H1 (cell line): ENCODE data around the gene LY6G6D. TPM values are rescaled to one million over a fixed set of nuclear protein-coding genes. Genes with fewer than 3 reads are reported as not detected.

ENCODE experiments used
- CTCF ChIA-PET: fragments of 300-600 bp; sonication (Branson Sonifier 250); formaldehyde crosslinking; loops from one replicate; lab custom pipeline; 2021; ENCODE audit not compliant: partially characterized antibody; lab: Charles Lee
- POLR2A ChIA-PET: fragments of 300-600 bp; sonication (Branson Sonifier 250); formaldehyde crosslinking; loops from one replicate; lab custom pipeline; 2021; ENCODE audit warnings: inconsistent platforms; ENCODE audit not compliant: partially characterized antibody; lab: Charles Lee
- DNase-seq, 2 experiments: peaks; one replicate each; pipeline versions ENCODE4 v3.0.0 to v3.0.0-alpha.2; 2010 to 2022; ENCODE audit warnings: low spot score in 2 of 2, low read depth in 1 of 2, mixed read lengths in 1 of 2
- FAIRE-seq: peaks from 2 replicates; lab custom pipeline; 2011; peaks lifted over from hg19 to GRCh38; lab: Jason Lieb, UNC
- H2AFZ ChIP-seq: 2 replicates; pipeline ENCODE4 v1.8.1; 2012; ENCODE audit warnings: low read length, inconsistent platforms
- H2AK5ac ChIP-seq: 2 replicates; pipeline ENCODE4 v1.6.1; 2013; ENCODE audit warnings: low read depth, low read length
- H2BK120ac ChIP-seq: replicated peaks from 2 replicates; pipeline ENCODE3; 2013; ENCODE audit warnings: low read depth, low read length, inconsistent platforms
- H2BK12ac ChIP-seq: 2 replicates; pipeline ENCODE4 v1.6.1; 2013; ENCODE audit warnings: low read depth, low read length
- H2BK15ac ChIP-seq: 2 replicates; pipeline ENCODE4 v1.6.1; 2013; ENCODE audit warnings: low read length
- H2BK20ac ChIP-seq: 2 replicates; pipeline ENCODE4 v1.6.1; 2013; ENCODE audit warnings: low read length
- H2BK5ac ChIP-seq: 2 replicates; pipeline ENCODE4 v1.6.1; 2013; ENCODE audit warnings: low read depth, low read length
- H3K14ac ChIP-seq: 2 replicates; pipeline ENCODE4 v1.6.1; 2013; ENCODE audit warnings: inconsistent platforms; ENCODE audit not compliant: insufficient read length
- H3K18ac ChIP-seq: 2 replicates; pipeline ENCODE4 v1.6.1; 2013; ENCODE audit warnings: low read length; ENCODE audit errors: extremely low read depth
- H3K23ac ChIP-seq: 2 replicates; pipeline ENCODE4 v1.6.1; 2013; ENCODE audit warnings: inconsistent platforms; ENCODE audit not compliant: insufficient read length
- H3K23me2 ChIP-seq: 2 replicates; pipeline ENCODE4 v1.6.1; 2013; ENCODE audit warnings: low read depth, low read length
- H3K27ac ChIP-seq: 2 replicates; pipeline ENCODE4 v1.6.1; 2011; ENCODE audit warnings: low read depth, low read length, inconsistent platforms
- H3K27me3 ChIP-seq, 4 experiments: replicated peaks in 1 of 4; 1 replicate in 1 of 4; 2 replicates in 3 of 4; pipeline versions ENCODE4 v1.6.1 to v1.8.1; 2011 to 2013; ENCODE audit warnings: low read length in 3 of 4, mild to moderate bottlenecking in 3 of 4, inconsistent platforms in 2 of 4, mixed read lengths in 2 of 4, moderate library complexity in 1 of 4; ENCODE audit not compliant: control insufficient read depth in 3 of 4, insufficient read depth in 3 of 4; ENCODE audit errors: extremely low read depth in 1 of 4
- H3K36me3 ChIP-seq, 4 experiments: 2 replicates each; pipeline versions ENCODE4 v1.6.1 to v1.8.1; 2011 to 2013; ENCODE audit warnings: mild to moderate bottlenecking in 4 of 4, low read length in 3 of 4, moderate library complexity in 2 of 4, control low read depth in 1 of 4, inconsistent platforms in 1 of 4; ENCODE audit not compliant: insufficient read depth in 4 of 4, control insufficient read depth in 2 of 4
- H3K4ac ChIP-seq: replicated peaks from 2 replicates; pipeline ENCODE3; 2013; ENCODE audit warnings: low read length, low read depth, mixed read lengths, inconsistent platforms; ENCODE audit not compliant: insufficient read length
- H3K4me1 ChIP-seq, 4 experiments: replicated peaks in 1 of 4; 1 replicate in 1 of 4; 2 replicates in 3 of 4; pipeline versions ENCODE4 v1.6.1 to v1.8.1; 2011 to 2013; ENCODE audit warnings: low read length in 3 of 4, inconsistent platforms in 2 of 4, mixed read lengths in 1 of 4; ENCODE audit not compliant: insufficient read depth in 4 of 4, control insufficient read depth in 3 of 4
- H3K4me2 ChIP-seq, 2 experiments: 2 replicates each; pipeline versions ENCODE4 v1.6.1 to v1.8.1; 2011 to 2013; ENCODE audit warnings: low read depth in 2 of 2, low read length in 2 of 2, control low read depth in 1 of 2, inconsistent platforms in 1 of 2, mild to moderate bottlenecking in 1 of 2; ENCODE audit not compliant: insufficient read depth in 1 of 2
- H3K4me3 ChIP-seq, 4 experiments: fragments of 200-600, 300-600 bp in 1 of 4; sonication (generic), shearing (Covaris generic), sonication (Bioruptor Twin) in 1 of 4; 2 replicates each; pipeline versions ENCODE4 v1.5.1 to v1.8.1; 2011 to 2016; ENCODE audit warnings: low read length in 4 of 4, low read depth in 3 of 4, control low read depth in 2 of 4, inconsistent platforms in 2 of 4, mild to moderate bottlenecking in 2 of 4, mixed read lengths in 1 of 4, moderate library complexity in 1 of 4; ENCODE audit not compliant: insufficient read depth in 2 of 4; ENCODE audit errors: extremely low read depth in 1 of 4
- H3K56ac ChIP-seq: replicated peaks from 2 replicates; pipeline ENCODE3; 2013; ENCODE audit warnings: low read depth, mild to moderate bottlenecking, mixed read lengths, low read length, inconsistent platforms; ENCODE audit not compliant: insufficient read length
- H3K79me1 ChIP-seq: 2 replicates; pipeline ENCODE4 v1.6.1; 2013; ENCODE audit warnings: low read depth, low read length, control low read depth
- H3K79me2 ChIP-seq, 2 experiments: 2 replicates each; pipeline versions ENCODE4 v1.6.1 to v1.8.1; 2012 to 2013; ENCODE audit warnings: low read length in 2 of 2, mild to moderate bottlenecking in 2 of 2, inconsistent platforms in 1 of 2; ENCODE audit not compliant: insufficient read depth in 2 of 2, control insufficient read depth in 1 of 2
- H3K9ac ChIP-seq, 4 experiments: replicated peaks in 1 of 4; 1 replicate in 1 of 4; 2 replicates in 3 of 4; pipeline versions ENCODE4 v1.6.1 to v1.8.1; 2011 to 2013; ENCODE audit warnings: low read depth in 3 of 4, low read length in 3 of 4, control low read depth in 2 of 4, mild to moderate bottlenecking in 2 of 4, moderate library complexity in 2 of 4, inconsistent platforms in 1 of 4; ENCODE audit errors: extremely low read depth in 1 of 4
- H3K9me3 ChIP-seq, 2 experiments: 2 replicates each; pipeline versions ENCODE4 v1.6.1 to v1.8.1; 2012 to 2013; ENCODE audit warnings: mild to moderate bottlenecking in 2 of 2, moderate library complexity in 2 of 2, control low read depth in 1 of 2, inconsistent platforms in 1 of 2, low read depth in 1 of 2, low read length in 1 of 2, mixed read lengths in 1 of 2; ENCODE audit not compliant: insufficient read depth in 2 of 2
- H4K20me1 ChIP-seq, 2 experiments: replicated peaks in 1 of 2; 2 replicates each; pipeline versions ENCODE3 to v1.8.1; 2011 to 2013; ENCODE audit warnings: inconsistent platforms in 2 of 2, low read length in 2 of 2, mild to moderate bottlenecking in 1 of 2; ENCODE audit not compliant: insufficient read depth in 2 of 2, control insufficient read depth in 1 of 2
- H4K5ac ChIP-seq: 2 replicates; pipeline ENCODE4 v1.6.1; 2013; ENCODE audit warnings: low read length, low read depth, mixed read lengths, inconsistent platforms; ENCODE audit not compliant: insufficient read length
- H4K8ac ChIP-seq: 2 replicates; pipeline ENCODE4 v1.8.0; 2013; ENCODE audit warnings: mild to moderate bottlenecking, moderate library complexity, low read length, inconsistent platforms; ENCODE audit not compliant: insufficient read depth; ENCODE audit errors: extremely low read depth
- H4K91ac ChIP-seq: replicated peaks from 2 replicates; pipeline ENCODE3; 2013; ENCODE audit warnings: low read length, mixed read lengths, inconsistent platforms; ENCODE audit not compliant: insufficient read length
- BRCA1 ChIP-seq: IDR thresholded peaks from 2 replicates; pipeline ENCODE4 v1.6.1; 2012; ENCODE audit warnings: low read depth, low read length, improper control_type of control experiment
- CBX5 ChIP-seq: fragments of 300-800, 300-1000 bp; sonication (generic); IDR thresholded peaks from 2 replicates; pipeline ENCODE4 v1.7.1; 2016; ENCODE audit warnings: antibody characterized with exemption, low read length, low read depth
- GABPA ChIP-seq: IDR thresholded peaks from 2 replicates; pipeline ENCODE4 v1.6.1; 2011; ENCODE audit warnings: mild to moderate bottlenecking, low read length, moderate library complexity, borderline replicate concordance; ENCODE audit not compliant: insufficient read depth
- MAFK ChIP-seq: IDR thresholded peaks from 2 replicates; pipeline ENCODE4 v1.6.1; 2012; ENCODE audit warnings: low read depth, mild to moderate bottlenecking, improper control_type of control experiment, low read length
- MAX ChIP-seq: IDR thresholded peaks from 2 replicates; pipeline ENCODE4 v1.6.1; 2012; ENCODE audit warnings: inconsistent platforms
- RFX5 ChIP-seq: IDR thresholded peaks from 2 replicates; pipeline ENCODE4 v1.6.1; 2011; ENCODE audit warnings: low read depth, low read length, improper control_type of control experiment, borderline replicate concordance
- SAP30 ChIP-seq: fragments of 300-600 bp; sonication (generic); IDR thresholded peaks from 2 replicates; pipeline ENCODE4 v1.7.1; 2012; ENCODE audit warnings: low read length, moderate library complexity, mild to moderate bottlenecking, inconsistent platforms; ENCODE audit not compliant: insufficient read depth, insufficient replicate concordance
- SIRT6 ChIP-seq: IDR thresholded peaks from one replicate; pipeline ENCODE4 v1.7.1; 2012; ENCODE audit warnings: low read length, inconsistent platforms
- SP1 ChIP-seq: IDR thresholded peaks from 2 replicates; pipeline ENCODE4 v1.6.1; 2011; ENCODE audit warnings: low read depth, low read length
- TBP ChIP-seq: IDR thresholded peaks from 2 replicates; pipeline ENCODE4 v1.6.1; 2011; ENCODE audit warnings: low read depth, low read length, improper control_type of control experiment
- TCF12 ChIP-seq: IDR thresholded peaks from 2 replicates; pipeline ENCODE4 v1.6.1; 2011; ENCODE audit warnings: low read depth, mild to moderate bottlenecking, low read length
- WGBS, 2 experiments: shearing (Covaris generic) in 1 of 2; methylation state at CpG; one replicate each; pipeline versions ENCODE4 v1.1.6 to v1.1.7; 2013 to 2015; ENCODE audit warnings: low lambda C conversion rate in 2 of 2, mixed read lengths in 2 of 2, inconsistent platforms in 1 of 2, low coverage in 1 of 2, missing lambda C conversion rate in 1 of 2; ENCODE audit not compliant: insufficient replicate concordance in 2 of 2, insufficient coverage in 1 of 2, insufficient read length in 1 of 2; ENCODE audit errors: extremely low coverage in 1 of 2, missing lambda C conversion rate in 1 of 2; 5-methylcytosine and 5-hydroxymethylcytosine counted together
- polyA plus RNA-seq, 7 experiments: library from polyadenylated mRNA; depleted of rRNA in 3 of 7; stranded (reverse) in 5 of 7; unstranded in 2 of 7; fragments of >200 nt in 5 of 7; fragments of 200-250 nt in 2 of 7; gene quantifications; 1 replicate in 5 of 7; 2 replicates in 1 of 7; 4 replicates in 1 of 7; pipeline versions ENCODE4 v1.2.1 to v1.2.3, GENCODE V29; 2011 to 2013; ENCODE audit warnings: missing spikeins in 2 of 7, mixed read lengths in 2 of 7
- total RNA-seq: library from RNA; stranded (reverse); fragmentation: NEBNext Ultra II Directional; extraction: Animal tissue kit (Norgen Biotek cat#: 25700); gene quantifications from 2 replicates; pipeline ENCODE4 v1.2.1, GENCODE V29; 2021
- TF ChIP-seq, protein P1 (sequence below): IDR thresholded peaks from 2 replicates; pipeline ENCODE4 v1.6.1; 2011; ENCODE audit warnings: low read depth, mild to moderate bottlenecking, low read length; ENCODE audit not compliant: insufficient read depth

LY6G6D gene
- total and polyA plus RNA-seq, 2 of the 8 experiments (the other 6 are each of a cell fraction or from before 2014, with no cell fraction given) = 1.8 TPM; not detected in 1

GRCh38 chr6:31723980-31724691, 9.0 kb downstream of the LY6G6D start:
- Histone ChIP-seq H3K23me2 (peaks cover under 1% of the 10 kb centered on the region; the same call in 1 of the 2 replicates), H3K4me3 (no peak overlapping the region), H3K18ac (no peak overlapping the region; the same call in 1 of the 2 replicates), H2BK12ac (no peak overlapping the region), H3K14ac (no peak overlapping the region), H2BK20ac (no peak overlapping the region), H3K9me3 (no peaks in the 10 kb centered on the region), H2BK120ac (no peak overlapping the region), H4K91ac (no peak overlapping the region), H2BK15ac (no peak overlapping the region), H3K4me1 (peaks cover 0 to 10% (median 6%) of the 10 kb centered on the region in 4 experiments; a peak in 6 of 7 replicates), H3K27ac (no peak overlapping the region), H3K9ac (no peak overlapping the region), H3K36me3 (peaks cover 0 to 12% (median 11%) of the 10 kb centered on the region in 4 experiments; a peak in 5 of 8 replicates), H4K5ac (no peak overlapping the region), H2AFZ (no peak overlapping the region), H2AK5ac (no peak overlapping the region), H3K27me3 (no peaks in the 10 kb centered on the region), H3K23ac (no peak overlapping the region), H4K8ac (no peak overlapping the region; the same call in 1 of the 2 replicates), H3K79me1 (0 out of 2 replicates have a peak, but pooled peaks cover 3% of the 10 kb centered on the region), H4K20me1 (no peaks in the 10 kb centered on the region), H3K56ac (no peak overlapping the region), H3K4me2 (no peak overlapping the region), H3K4ac (no peak overlapping the region), H2BK5ac (no peak overlapping the region), H3K79me2 (no peaks in the 10 kb centered on the region)
- FAIRE-seq (no peak), DNase-seq (no peak)
- CTCF ChIA-PET = interaction anchor here (0.5 to 8.9 kb wide), 15 partner anchors 9 to 1050 kb away, joined by 3 to 89 read pairs (median 4); partner anchors contain the start of genes CLIC1 and LY6G6D
- 95% methylated on average over 20 of the region's 25 CpGs; no CpG with 5 or more reads in 1 of the 2 experiments for WGBS, 2 experiments
- POLR2A ChIA-PET = interaction anchor here (0.9 to 7.2 kb wide), 16 partner anchors 9 to 118 kb away, joined by 3 to 73 read pairs (median 4); partner anchors contain the start of genes ABHD16A, CLIC1, GPANK1 and LY6G6D
- TF ChIP-seq MAX (no peak), TBP (no peak), SIRT6 (no peak), GABPA (no peak), BRCA1 (no peak), TCF12 (no peak), RFX5 (no peak), SP1 (no peak), MAFK (no peak), CBX5 (no peak), SAP30 (no peak)
- TF ChIP-seq, protein P1, sequence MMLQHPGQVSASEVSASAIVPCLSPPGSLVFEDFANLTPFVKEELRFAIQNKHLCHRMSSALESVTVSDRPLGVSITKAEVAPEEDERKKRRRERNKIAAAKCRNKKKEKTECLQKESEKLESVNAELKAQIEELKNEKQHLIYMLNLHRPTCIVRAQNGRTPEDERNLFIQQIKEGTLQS = no peak
